K562 treated with DMSO at 1 percent for 12 hours (cell line): ENCODE measurements around the gene POMC. TPM values are rescaled to one million over a fixed set of nuclear protein-coding genes. Genes with fewer than 3 reads are reported as not detected.

Experiments
- total RNA-seq: library from RNA; unstranded; fragments of 300-600 nt; gene quantifications from 2 replicates; pipeline ENCODE4 v1.2.3, GENCODE V29; 2022; ENCODE audit not compliant: insufficient read depth

Gene POMC
- not detected in 2 replicates for total RNA-seq

DNA sequence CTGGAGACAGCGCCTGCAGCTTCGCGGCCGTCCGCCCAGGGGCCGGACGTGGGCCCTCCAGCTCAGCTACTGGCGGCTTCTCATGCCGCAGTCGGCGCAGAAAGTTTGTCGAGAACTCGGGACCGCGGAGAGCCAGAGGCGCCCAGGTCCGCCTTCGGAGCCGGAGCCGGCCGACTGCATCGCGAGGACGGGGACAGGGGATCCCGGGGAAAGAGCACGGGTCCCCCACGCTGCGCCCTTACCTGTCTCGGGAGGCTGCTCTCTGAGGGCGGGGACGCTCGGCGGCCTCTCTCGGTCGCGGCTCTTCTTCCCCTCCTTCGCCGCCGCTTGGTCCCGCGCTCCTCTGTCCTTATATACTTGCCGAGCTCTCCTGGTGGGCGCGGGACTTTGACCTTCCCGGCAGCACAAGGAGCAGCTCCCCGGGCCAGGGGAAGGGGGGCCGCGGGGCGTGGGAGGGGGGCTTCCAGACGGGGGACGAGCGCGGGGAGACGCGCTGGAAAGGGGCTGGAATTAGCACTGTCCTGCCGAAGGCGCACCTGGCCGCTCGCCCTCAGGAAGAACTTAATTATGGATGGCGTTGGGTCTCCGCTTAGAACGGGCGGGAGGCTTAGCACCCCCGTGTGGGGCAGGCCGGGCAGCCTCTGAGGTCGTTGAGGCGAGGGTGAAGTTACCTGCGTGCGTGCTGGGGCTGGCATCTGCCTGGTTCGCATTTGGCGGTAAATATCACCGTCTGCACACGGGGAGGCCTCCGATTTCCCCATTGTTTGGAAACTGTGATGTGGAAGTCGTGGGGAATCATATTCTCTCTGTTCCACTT is at the start of gene POMC:
Gene POMC (minus strand): TSS at position 325 of the 817 bp plus-strand sequence. CDS start 3,808 bp downstream, outside the sequence.

Other genes with a start within 250 kb of the POMC start
- gene ADCY3, start 248.3 kb downstream of the POMC start, total RNA-seq = 16.5 and 28.6 TPM in 2 replicates
- 0.51 and 1.3 TPM in 2 replicates for gene DNAJC27, start 196.6 kb downstream of the POMC start, total RNA-seq
- 0.12 and 0.22 TPM in 2 replicates for gene EFR3B, start 126.5 kb downstream of the POMC start, total RNA-seq
- 2.4 and 6.0 TPM in 2 replicates for gene DNMT3A, start 173.3 kb upstream of the POMC start, total RNA-seq